Inflammatory macrophage treated with lipopolysaccharide for 1 hour (primary cell): ENCODE results near the gene ABCA7.
A peak's percentile ranks its signal among the peaks of the same experiment; 100 is the strongest.
"Not testable (repeated sequence)": the region's sequence is repeated elsewhere in the genome, so short reads cannot be mapped to it uniquely, and the experiment has no call there.

Source experiments
- DNase-seq, 2 donors: peaks; one replicate each; pipeline ENCODE4 v3.0.0-alpha.2; 2020 to 2022

Gene ABCA7

GRCh38 chr19:1018393-1018792, 21.5 kb upstream of the ABCA7 start:
- no peak for DNase-seq

GRCh38 chr19:1018932-1019615, 20.8 kb upstream of the ABCA7 start:
- no peak for DNase-seq

GRCh38 chr19:1019616-1019961, 20.3 kb upstream of the ABCA7 start:
- DNase-seq: no peak

GRCh38 chr19:1019980-1020867, 19.7 kb upstream of the ABCA7 start:
- DNase-seq: peak in 1 of 2 donors; percentile 37

- peak; percentile 94 to 97 for DNase-seq
Observed at GRCh38 chr19:1020868-1021425, 19.0 kb upstream of the ABCA7 start, which contains the start of gene TMEM259. Gene TMEM259 (minus strand): TSS chr19:1021123. CDS start chr19:1020996, 127 bp downstream.

GRCh38 chr19:1023883-1024188, 16.1 kb upstream of the ABCA7 start:
- not testable (repeated sequence) for DNase-seq

- DNase-seq: not testable (repeated sequence)
Observed at GRCh38 chr19:1025080-1025479, 14.8 kb upstream of the ABCA7 start.

- peak; percentile 57 to 78 for DNase-seq
Observed at GRCh38 chr19:1025960-1026782, 13.7 kb upstream of the ABCA7 start, which contains the start of gene CNN2. Gene CNN2 (plus strand): TSS chr19:1026608. CDS start chr19:1026662, 54 bp downstream.

- peak; percentile 37 to 46 for DNase-seq
Observed at GRCh38 chr19:1026783-1027649, 12.9 kb upstream of the ABCA7 start.

- DNase-seq: no peak
Observed at GRCh38 chr19:1027650-1028061, 12.3 kb upstream of the ABCA7 start.

- no peak for DNase-seq
Observed at GRCh38 chr19:1028062-1028926, 11.6 kb upstream of the ABCA7 start.

- no peak for DNase-seq
Observed at GRCh38 chr19:1032264-1032867, 7.5 kb upstream of the ABCA7 start.

GRCh38 chr19:1035998-1036621, 3.8 kb upstream of the ABCA7 start:
- DNase-seq: no peak

GRCh38 chr19:1037621-1038064, 2.3 kb upstream of the ABCA7 start:
- no peak for DNase-seq

GRCh38 chr19:1038978-1039645, 795 bp upstream of the ABCA7 start:
- no peak for DNase-seq

GRCh38 chr19:1040476-1041271, 767 bp downstream of the ABCA7 start:
- peak; percentile 85 to 92 for DNase-seq

- DNase-seq: no peak
Observed at GRCh38 chr19:1041272-1041834, 1.4 kb downstream of the ABCA7 start.
